NOMO-1 (cell line): ENCODE results near the gene SLC16A2.
"Not testable (repeated sequence)": the region's sequence is repeated elsewhere in the genome, so short reads cannot be mapped to it uniquely, and the experiment has no call there.

Source experiments
- DNase-seq, 2 experiments: peaks; one replicate each; lab custom pipeline; 2025; ENCODE audit not compliant: unreplicated experiment in 2 of 2; lab: John Stamatoyannopoulos, UW

SLC16A2 gene

DNA sequence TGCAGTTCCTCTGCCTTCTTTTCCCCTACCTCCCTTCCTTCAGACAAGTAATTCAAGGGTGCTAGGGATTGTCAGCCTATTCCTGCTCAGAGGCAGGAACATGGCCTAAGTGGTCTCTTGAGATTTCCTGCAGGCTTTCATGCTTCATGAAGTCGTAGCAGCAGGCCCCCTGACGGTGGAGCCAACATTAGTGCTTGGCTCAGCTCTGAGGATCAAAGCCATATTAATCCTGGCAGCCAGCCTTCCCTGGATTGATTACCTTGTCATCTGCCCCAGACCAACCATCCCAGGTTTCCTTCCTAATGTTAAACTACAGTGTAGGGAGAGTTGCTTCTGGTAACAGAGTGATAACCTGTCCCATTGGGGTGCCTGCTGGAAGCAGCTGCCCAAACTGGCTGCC, 84.1 kb downstream of the SLC16A2 start:
- DNase-seq, result no peak

- DNase-seq, result no peak
These were observed 85.2 kb downstream of the SLC16A2 start for GRCh38 chrX:74506317-74507115.

DNA sequence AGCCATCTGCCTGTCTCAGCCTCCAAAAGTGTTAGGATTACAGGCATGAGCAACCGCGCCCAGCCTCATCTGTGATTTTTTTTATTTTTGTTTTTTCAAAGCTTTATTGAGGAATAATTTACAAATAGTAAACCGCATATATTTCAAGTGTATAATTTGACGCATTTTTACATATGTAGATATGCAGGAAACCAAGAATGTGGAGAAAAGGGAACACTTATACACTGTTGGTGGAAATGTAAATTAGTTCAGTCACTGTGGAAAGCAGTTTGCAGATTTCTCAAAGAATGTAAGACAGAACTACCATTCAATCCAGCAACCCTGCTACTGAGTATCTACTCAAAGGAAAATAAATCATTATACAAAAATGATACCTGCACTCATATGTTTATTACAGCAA, 85.9 kb downstream of the SLC16A2 start:
- DNase-seq, result no peak

DNA sequence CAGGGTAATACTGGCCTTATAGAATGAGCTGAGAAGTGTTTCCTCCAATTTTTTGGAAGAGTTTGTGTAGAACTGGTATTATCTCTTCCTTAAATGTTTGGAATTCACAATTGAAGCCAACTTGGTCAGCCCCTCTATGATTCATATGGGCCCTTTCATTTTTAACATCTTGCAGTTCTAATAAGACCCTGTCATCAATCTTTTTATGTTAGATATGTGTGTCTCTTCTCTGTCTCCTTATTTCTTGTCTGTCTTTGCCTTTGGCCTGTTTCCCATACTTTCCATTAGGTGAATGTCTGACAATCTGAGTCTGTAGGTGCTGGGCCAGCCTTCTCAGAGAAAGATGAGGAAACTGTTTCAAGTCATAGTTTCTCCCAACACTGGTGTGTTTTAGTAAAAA, 88.7 kb downstream of the SLC16A2 start:
- DNase-seq, result no peak

GRCh38 chrX:74510401-74510800, 89.1 kb downstream of the SLC16A2 start:
- no peak for DNase-seq

- no peak for DNase-seq
These were observed 90.4 kb downstream of the SLC16A2 start for GRCh38 chrX:74511704-74512103.

GRCh38 chrX:74514384-74514783, 93.1 kb downstream of the SLC16A2 start:
- DNase-seq, result no peak

DNA sequence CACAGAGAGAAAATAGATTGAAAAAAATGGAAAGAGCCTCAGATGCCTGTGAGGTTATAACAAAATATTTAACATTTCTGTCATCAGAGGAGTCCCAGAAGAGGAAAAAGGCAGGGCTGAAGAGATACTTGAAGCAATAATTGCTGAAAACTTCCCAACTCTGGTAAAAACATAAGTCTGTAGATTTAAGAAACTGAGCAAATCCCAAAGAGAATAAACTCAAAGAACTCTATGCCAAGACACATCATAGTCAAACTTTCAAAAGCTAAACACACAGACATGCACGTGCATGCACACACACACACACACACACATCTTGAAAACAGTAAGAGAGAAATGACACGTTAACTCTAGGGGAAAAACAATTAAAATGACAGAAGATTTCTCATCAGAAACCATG, 94.1 kb downstream of the SLC16A2 start:
- DNase-seq, result no peak

GRCh38 chrX:74516013-74516412, 94.7 kb downstream of the SLC16A2 start:
- not testable (repeated sequence) for DNase-seq

- no peak for DNase-seq
These were observed 98.6 kb downstream of the SLC16A2 start for GRCh38 chrX:74519870-74520269.

DNA sequence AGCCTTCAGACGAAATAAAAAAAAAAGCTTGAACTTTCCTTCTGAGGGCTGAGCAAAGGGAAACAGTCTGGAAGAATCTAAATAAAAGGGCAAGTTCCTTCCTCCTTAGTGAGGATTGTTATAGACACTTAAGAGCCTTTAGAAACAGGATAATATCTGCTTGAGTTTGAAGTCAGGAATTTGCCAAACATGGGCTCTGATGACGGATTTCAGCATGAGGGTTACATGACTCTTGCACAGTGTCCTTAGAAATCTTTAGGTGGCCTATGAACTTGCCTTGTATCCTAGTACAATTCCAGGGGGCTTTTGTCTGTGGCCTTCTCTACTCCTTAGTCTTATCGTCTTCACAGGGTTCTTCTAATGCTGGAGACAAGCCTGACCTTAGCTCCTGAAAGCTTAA, 99.0 kb downstream of the SLC16A2 start:
- no peak for DNase-seq

GRCh38 chrX:74520896-74521295, 99.6 kb downstream of the SLC16A2 start:
- DNase-seq, result no peak

DNA sequence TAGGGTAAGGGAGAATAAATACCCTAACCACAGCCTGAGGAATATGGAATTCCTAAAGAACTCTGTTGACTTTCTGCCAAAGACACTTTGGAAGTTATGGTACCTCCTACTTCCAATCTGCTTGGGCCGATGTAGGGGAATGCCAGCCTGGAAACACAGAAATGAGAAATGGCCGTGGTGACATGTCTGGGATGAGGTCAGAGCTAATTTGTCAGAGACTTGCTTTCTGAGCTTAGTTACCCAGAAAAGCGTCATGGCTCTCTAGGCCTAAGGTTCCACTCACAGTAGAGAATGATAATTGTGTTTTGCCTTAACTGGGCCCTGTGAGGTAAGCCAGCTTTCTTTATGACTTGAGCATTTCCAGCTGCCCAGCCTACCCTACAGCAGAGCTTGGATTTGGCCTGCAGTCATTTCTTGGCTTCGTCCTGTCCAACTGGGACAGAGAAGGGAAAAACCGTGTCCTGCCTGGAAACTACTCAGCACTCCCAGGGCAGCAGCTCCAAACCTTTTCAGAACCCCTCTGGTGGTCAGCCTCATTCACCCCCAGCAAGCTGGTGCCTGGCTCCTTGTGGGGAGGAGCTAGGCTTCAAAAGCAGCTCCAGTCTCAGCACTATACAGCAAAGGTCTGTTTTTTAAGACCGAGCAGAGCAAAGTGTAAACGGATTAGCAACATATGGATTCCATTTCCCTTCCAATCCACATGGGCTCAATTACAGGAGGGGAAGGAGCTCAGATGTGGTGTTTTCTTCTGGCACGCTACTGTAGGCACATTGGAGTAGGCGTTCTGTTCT, 100.9 kb downstream of the SLC16A2 start:
- DNase-seq, result no peak

GRCh38 chrX:74523224-74523623, 101.9 kb downstream of the SLC16A2 start:
- DNase-seq, result no peak

GRCh38 chrX:74523870-74524735, 102.8 kb downstream of the SLC16A2 start:
- no peak for DNase-seq

DNA sequence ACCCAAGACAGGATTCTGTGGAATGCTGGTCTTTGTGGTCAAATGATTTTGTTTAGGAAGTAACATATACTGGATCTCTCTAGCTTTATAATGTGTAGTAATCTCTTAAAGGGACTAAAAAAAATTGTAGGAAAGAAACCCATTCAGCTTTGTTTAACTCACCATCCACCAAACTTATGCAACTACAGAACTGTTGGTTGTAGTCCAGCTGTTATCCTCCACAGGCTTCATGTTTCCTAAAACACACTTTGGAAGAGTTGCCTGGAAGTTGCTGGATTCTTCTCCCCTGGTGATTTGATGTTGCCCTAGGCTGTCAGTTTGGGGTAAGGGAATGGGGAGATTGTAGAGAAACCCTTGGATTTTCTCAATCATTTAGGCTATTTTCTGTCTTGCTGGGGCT, 103.8 kb downstream of the SLC16A2 start:
- DNase-seq, result no peak

- no peak for DNase-seq
These were observed 105.5 kb downstream of the SLC16A2 start for GRCh38 chrX:74526764-74527163.

DNA sequence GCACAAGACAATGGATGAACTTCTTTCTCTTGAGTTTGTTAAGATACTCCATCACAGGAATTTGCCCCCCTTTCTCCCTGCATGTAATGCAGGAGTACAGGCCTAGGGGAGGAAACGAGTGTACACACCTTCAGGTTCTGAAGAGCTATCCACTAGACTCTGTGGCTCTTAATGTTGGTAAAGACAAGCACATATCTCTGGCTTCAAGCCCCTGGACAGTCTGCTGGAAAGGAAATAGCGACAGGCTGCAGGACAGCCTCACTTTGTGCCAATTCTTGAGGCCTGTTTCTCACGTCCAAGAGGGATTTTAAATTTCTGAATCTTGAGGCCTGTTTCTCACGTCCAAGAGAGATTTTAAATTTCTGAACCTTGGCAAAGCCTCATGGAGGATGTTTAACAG, 106.1 kb downstream of the SLC16A2 start:
- DNase-seq, result no peak

DNA sequence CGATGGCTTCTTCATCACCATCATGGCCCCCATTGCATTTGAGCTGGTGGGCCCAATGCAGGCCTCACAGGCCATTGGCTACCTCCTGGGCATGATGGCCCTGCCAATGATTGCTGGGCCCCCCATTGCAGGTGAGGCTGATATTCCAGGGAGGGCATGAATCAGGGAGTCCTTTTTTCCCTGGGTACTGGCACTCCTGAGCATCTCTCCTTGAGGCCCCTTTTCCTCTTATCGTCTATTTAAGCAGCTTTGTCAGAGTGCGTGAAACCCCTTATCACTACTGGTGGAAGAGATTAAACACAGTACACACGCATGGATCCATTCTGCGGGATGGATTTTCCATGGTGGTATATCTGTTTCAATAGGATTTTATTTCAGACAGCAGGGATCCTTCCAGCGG, 108.0 kb downstream of the SLC16A2 start:
- no peak for DNase-seq

DNA sequence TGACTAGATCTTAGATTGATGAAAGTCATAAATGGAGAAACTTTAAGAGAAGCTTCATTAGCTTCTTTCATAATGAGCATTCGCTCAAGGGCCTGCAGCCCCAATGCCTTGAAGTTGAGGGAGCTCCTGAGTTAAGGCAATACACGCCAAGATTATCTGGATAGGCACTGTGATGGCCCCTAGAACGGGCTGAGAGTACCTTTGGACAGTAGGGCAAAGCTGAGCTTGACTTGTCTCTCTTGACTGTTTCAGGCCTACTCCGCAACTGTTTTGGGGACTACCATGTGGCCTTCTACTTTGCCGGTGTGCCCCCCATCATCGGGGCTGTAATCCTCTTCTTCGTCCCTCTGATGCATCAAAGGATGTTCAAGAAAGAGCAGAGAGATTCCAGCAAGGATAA, 109.8 kb downstream of the SLC16A2 start:
- DNase-seq, result no peak

GRCh38 chrX:74534569-74535038, 113.3 kb downstream of the SLC16A2 start:
- peak; percentile 2 to 13 for DNase-seq
